Liver (tissue), 3 donors: ENCODE results near the gene PRR5L.

Experiments used
- CTCF ChIP-seq: fragments of 150-350 bp; IDR thresholded peaks from 2 replicates; pipeline ENCODE4 v1.5.1; 2017; ENCODE audit warnings: improper control_type of control experiment, low read depth, low read length; ENCODE audit not compliant: missing input control
- FOXA1 ChIP-seq: IDR thresholded peaks from 2 replicates; pipeline ENCODE4 v1.6.1; 2016; ENCODE audit warnings: antibody characterized with exemption
- GABPA ChIP-seq, 2 donors: IDR thresholded peaks in 1 of 2; conservative IDR thresholded peaks in 1 of 2; 2 replicates each; pipeline ENCODE4 v1.6.1; 2016; ENCODE audit warnings: antibody characterized with exemption in 2 of 2, mild to moderate bottlenecking in 1 of 2, moderate library complexity in 1 of 2
- JUND ChIP-seq, 2 donors: IDR thresholded peaks; 2 replicates each; pipeline ENCODE4 v1.6.1; 2016; ENCODE audit warnings: antibody characterized with exemption in 2 of 2
- SP1 ChIP-seq: IDR thresholded peaks from 2 replicates; pipeline ENCODE4 v1.6.1; 2018; ENCODE audit warnings: antibody characterized with exemption, mild to moderate bottlenecking
- ZBTB33 ChIP-seq: IDR thresholded peaks from 2 replicates; pipeline ENCODE4 v1.6.1; 2016; ENCODE audit warnings: antibody characterized with exemption
- donor health status: healthy.
- donor health status: healthy.

GRCh38 chr11:36513965-36514364, 217.9 kb downstream of the PRR5L start:
- TF ChIP-seq SP1 = no peak
- TF ChIP-seq CTCF = no peak
- TF ChIP-seq ZBTB33 = no peak
- TF ChIP-seq JUND (IDR thresholded peaks at IDR 0.05) = no peak
- no peak for TF ChIP-seq FOXA1
- no peak for TF ChIP-seq GABPA (IDR thresholded peaks at IDR 0.05 in 1 of 2, conservative IDR thresholded peaks at IDR 0.05 in 1 of 2)
